CD4-positive, alpha-beta T cell treated with Interleukin-17A for 1 hour (primary cell): ENCODE measurements around the gene CUL5.
A peak's percentile ranks its signal among the peaks of the same experiment; 100 is the strongest.

ENCODE experiments used
- DNase-seq: peaks from one replicate; pipeline ENCODE4 v3.0.0-alpha.2; 2020

Gene CUL5

GRCh38 chr11:108008656-108009496 is at the start of gene CUL5:
Gene CUL5 (plus strand): TSS chr11:108008898. CDS start chr11:108009349, 451 bp downstream.
- DNase-seq: peak; percentile 90

- no peak for DNase-seq
These were observed 47.2 kb upstream of the CUL5 start for GRCh38 chr11:107961480-107961879.

GRCh38 chr11:107962181-107962580 is 46.5 kb upstream of the CUL5 start:
- no peak for DNase-seq

GRCh38 chr11:107963091-107963490 is 45.6 kb upstream of the CUL5 start:
- no peak for DNase-seq

- DNase-seq: no peak
These were observed 39.5 kb upstream of the CUL5 start for GRCh38 chr11:107969219-107969618.

- DNase-seq: no peak
These were observed 38.6 kb upstream of the CUL5 start for GRCh38 chr11:107970049-107970448.

- DNase-seq: no peak
These were observed 35.1 kb upstream of the CUL5 start for GRCh38 chr11:107973641-107974040.

GRCh38 chr11:107988397-107989158 is 20.1 kb upstream of the CUL5 start:
- peak; percentile 4 for DNase-seq

GRCh38 chr11:107991868-107992414 is 16.8 kb upstream of the CUL5 start:
- no peak for DNase-seq

GRCh38 chr11:107996006-107996776 is 12.5 kb upstream of the CUL5 start:
- DNase-seq: no peak

GRCh38 chr11:107998761-107999160 is 9.9 kb upstream of the CUL5 start:
- no peak for DNase-seq

GRCh38 chr11:107999759-108000455 is 8.8 kb upstream of the CUL5 start:
- DNase-seq: peak; percentile 52

GRCh38 chr11:108002476-108002875 is 6.2 kb upstream of the CUL5 start:
- no peak for DNase-seq

- no peak for DNase-seq
These were observed 5.1 kb upstream of the CUL5 start for GRCh38 chr11:108003623-108004022.

GRCh38 chr11:108007819-108008218 is 879 bp upstream of the CUL5 start:
- DNase-seq: no peak

- no peak for DNase-seq
These were observed 1.0 kb downstream of the CUL5 start for GRCh38 chr11:108009497-108010370.

GRCh38 chr11:108012139-108012725 is 3.5 kb downstream of the CUL5 start:
- no peak for DNase-seq

GRCh38 chr11:108016647-108017046 is 7.9 kb downstream of the CUL5 start:
- no peak for DNase-seq

GRCh38 chr11:108018708-108019107 is 10.0 kb downstream of the CUL5 start:
- DNase-seq: no peak

GRCh38 chr11:108019870-108020540 is 11.3 kb downstream of the CUL5 start:
- DNase-seq: no peak
